CD4-positive, alpha-beta T cell (primary cell): Measurements from ENCODE around the gene TCF15. TPM values are rescaled to one million over a fixed set of nuclear protein-coding genes. Genes with fewer than 3 reads are reported as not detected.

ENCODE experiments used
- ATAC-seq: fragments of 200-7000 bp; cut with Tn5 transposase; one replicate; pipeline ENCODE4 v1.10.0; 2022; ENCODE audit warnings: mild to moderate bottlenecking; ENCODE audit not compliant: poor library complexity
- CTCF ChIA-PET: fragments of 350-600 bp; sonication (Branson Sonifier 250); formaldehyde crosslinking; loops from one replicate; lab custom pipeline; 2021; ENCODE audit warnings: antibody characterized with exemption, inconsistent platforms; lab: Charles Lee
- POLR2A ChIA-PET: fragments of 350-600 bp; sonication (Branson Sonifier 250); formaldehyde crosslinking; loops from one replicate; lab custom pipeline; 2021; ENCODE audit warnings: antibody characterized with exemption, inconsistent platforms; lab: Charles Lee
- DNase-seq, 14 experiments: peaks; one replicate each; pipeline ENCODE4 v3.0.0-alpha.2; 2013 to 2020; ENCODE audit warnings: mixed read lengths in 2 of 14
- H3K27ac ChIP-seq, 2 donors: one replicate each; pipeline versions ENCODE4 v1.5.1 to v1.7.0; 2013; ENCODE audit warnings: low read length in 2 of 2, low read depth in 1 of 2, mild to moderate bottlenecking in 1 of 2
- H3K27me3 ChIP-seq, 2 experiments: 1 replicate in 1 of 2; 2 replicates in 1 of 2; pipeline versions ENCODE4 v1.6.1 to v1.7.0; 2013; ENCODE audit warnings: low read length in 2 of 2, control low read depth in 1 of 2, mild to moderate bottlenecking in 1 of 2, moderate library complexity in 1 of 2; ENCODE audit not compliant: insufficient read depth in 2 of 2, control insufficient read depth in 1 of 2
- H3K36me3 ChIP-seq: one replicate; pipeline ENCODE4 v1.6.1; 2013; ENCODE audit warnings: low read length, control low read depth; ENCODE audit not compliant: insufficient read depth
- H3K4me1 ChIP-seq: one replicate; pipeline ENCODE4 v1.6.1; 2013; ENCODE audit warnings: low read length, control low read depth; ENCODE audit not compliant: insufficient read depth
- H3K4me3 ChIP-seq: one replicate; pipeline ENCODE4 v1.5.1; 2013; ENCODE audit warnings: mild to moderate bottlenecking, low read length, moderate library complexity
- H3K9me3 ChIP-seq, 2 experiments: 1 replicate in 1 of 2; 2 replicates in 1 of 2; pipeline versions ENCODE4 v1.6.1 to v1.7.0; 2013; ENCODE audit warnings: low read length in 2 of 2, mild to moderate bottlenecking in 2 of 2, control low read depth in 1 of 2, moderate library complexity in 1 of 2; ENCODE audit not compliant: control insufficient read depth in 1 of 2, insufficient read depth in 1 of 2
- H3K27ac Mint-ChIP-seq: one replicate; pipeline ENCODE4 v1.8.0; 2020; ENCODE audit warnings: mixed read lengths
- H3K27me3 Mint-ChIP-seq: one replicate; pipeline ENCODE4 v1.8.0; 2021; ENCODE audit warnings: mixed read lengths
- H3K36me3 Mint-ChIP-seq: one replicate; pipeline ENCODE4 v1.8.0; 2021; ENCODE audit warnings: low read depth, mixed read lengths
- H3K4me1 Mint-ChIP-seq: one replicate; pipeline ENCODE4 v1.8.0; 2021; ENCODE audit warnings: low read depth, mixed read lengths
- H3K4me3 Mint-ChIP-seq: one replicate; pipeline ENCODE4 v1.8.0; 2020; ENCODE audit warnings: mild to moderate bottlenecking, mixed read lengths
- H3K9me3 Mint-ChIP-seq: one replicate; pipeline ENCODE4 v1.8.0; 2020; ENCODE audit warnings: mixed read lengths
- intact Hi-C, 2 experiments: fragments of 100-400 bp; cut with DNase I in 1 of 2; cut with micrococcal nuclease in 1 of 2; formaldehyde crosslinking; loops; one replicate each; pipeline versions ENCODE4 v1.15.1 to v1.9.0; 2023 to 2025; cut with DNase I, micrococcal nuclease
- total RNA-seq, 174 experiments: library from RNA in 2 of 174; stranded (reverse) in 2 of 174; gene quantifications; one replicate each; pipeline ENCODE4 v1.2.3 and lab custom pipeline; 2021 to 2026
- TF ChIP-seq, protein P1 (sequence below): fragments of 200-600 bp; IDR thresholded peaks from one replicate; pipeline ENCODE4 v1.8.0; 2022; ENCODE audit warnings: antibody characterized with exemption, mild to moderate bottlenecking

Gene TCF15
- total RNA-seq, 2 experiments from 2014 or later, result not detected

DNA sequence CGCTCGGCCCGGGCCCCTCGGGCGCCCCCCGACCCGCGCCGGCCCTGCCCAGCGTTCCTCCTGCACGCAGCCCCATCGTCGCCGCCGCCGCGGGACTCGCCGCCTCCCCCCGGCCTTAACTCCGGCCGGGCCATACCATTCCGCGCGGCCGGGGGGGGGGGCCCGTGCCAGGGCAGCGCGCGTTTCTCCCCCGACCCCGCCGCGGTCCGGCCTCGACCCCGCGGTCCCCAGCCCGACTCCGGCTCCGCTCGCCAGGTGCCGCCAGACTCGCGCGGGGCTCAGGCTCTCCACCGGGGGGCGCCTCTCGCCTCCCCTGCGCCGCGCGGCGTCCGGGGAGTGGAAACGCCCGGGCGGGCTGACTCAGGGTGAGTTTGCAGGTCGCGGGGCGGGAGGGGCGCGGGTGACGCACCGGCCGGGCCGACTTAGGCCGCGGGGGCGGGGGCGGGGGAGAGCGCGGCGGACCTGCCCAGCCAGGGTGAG lies 43.0 kb upstream of the TCF15 start, which contains the start of gene SRXN1:
SRXN1 (minus strand) TSS at position 91 of the 480 bp plus-strand sequence; CDS start at position 76, 15 bp downstream.
- DNase-seq (peak; percentile 53 to 89 (median 71)), ATAC-seq (peak; percentile 87)
- TF ChIP-seq, protein P1, sequence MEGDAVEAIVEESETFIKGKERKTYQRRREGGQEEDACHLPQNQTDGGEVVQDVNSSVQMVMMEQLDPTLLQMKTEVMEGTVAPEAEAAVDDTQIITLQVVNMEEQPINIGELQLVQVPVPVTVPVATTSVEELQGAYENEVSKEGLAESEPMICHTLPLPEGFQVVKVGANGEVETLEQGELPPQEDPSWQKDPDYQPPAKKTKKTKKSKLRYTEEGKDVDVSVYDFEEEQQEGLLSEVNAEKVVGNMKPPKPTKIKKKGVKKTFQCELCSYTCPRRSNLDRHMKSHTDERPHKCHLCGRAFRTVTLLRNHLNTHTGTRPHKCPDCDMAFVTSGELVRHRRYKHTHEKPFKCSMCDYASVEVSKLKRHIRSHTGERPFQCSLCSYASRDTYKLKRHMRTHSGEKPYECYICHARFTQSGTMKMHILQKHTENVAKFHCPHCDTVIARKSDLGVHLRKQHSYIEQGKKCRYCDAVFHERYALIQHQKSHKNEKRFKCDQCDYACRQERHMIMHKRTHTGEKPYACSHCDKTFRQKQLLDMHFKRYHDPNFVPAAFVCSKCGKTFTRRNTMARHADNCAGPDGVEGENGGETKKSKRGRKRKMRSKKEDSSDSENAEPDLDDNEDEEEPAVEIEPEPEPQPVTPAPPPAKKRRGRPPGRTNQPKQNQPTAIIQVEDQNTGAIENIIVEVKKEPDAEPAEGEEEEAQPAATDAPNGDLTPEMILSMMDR, result peak; percentile 40
- CTCF ChIA-PET, result interaction anchor here (1.0 to 3.1 kb wide), 4 partner anchors 8 to 23 kb away, joined by 3 to 10 read pairs (median 4); no protein-coding TSS in a partner anchor
- Histone ChIP-seq H3K36me3 (peaks cover 6% of the 10 kb centered on the region), H3K4me3 (peak within 1 kb of the TSS; percentile 62), H3K4me1 (peaks cover 23% of the 10 kb centered on the region), H3K9me3 (peaks cover 0 to 3% of the 10 kb centered on the region in 2 experiments), H3K27ac (peak within 1 kb of the TSS in 1 of 2 donors; percentile 4), H3K27me3 (peaks cover 0 to 7% of the 10 kb centered on the region in 2 experiments)
- intact Hi-C loops, result loop anchor here in 1 of 2 experiments (5.0 kb wide), 1 partner anchor 179 kb away; the partner anchor contains the start of gene FAM110A
- Mint-ChIP-seq H3K4me3 (peak within 1 kb of the TSS; percentile 86), H3K9me3 (no peaks in the 10 kb centered on the region), H3K27ac (peak within 1 kb of the TSS; percentile 4), H3K27me3 (peaks cover 22% of the 10 kb centered on the region), H3K36me3 (peaks cover 8% of the 10 kb centered on the region), H3K4me1 (peaks cover 34% of the 10 kb centered on the region)
- POLR2A ChIA-PET, result no interaction called here

DNA sequence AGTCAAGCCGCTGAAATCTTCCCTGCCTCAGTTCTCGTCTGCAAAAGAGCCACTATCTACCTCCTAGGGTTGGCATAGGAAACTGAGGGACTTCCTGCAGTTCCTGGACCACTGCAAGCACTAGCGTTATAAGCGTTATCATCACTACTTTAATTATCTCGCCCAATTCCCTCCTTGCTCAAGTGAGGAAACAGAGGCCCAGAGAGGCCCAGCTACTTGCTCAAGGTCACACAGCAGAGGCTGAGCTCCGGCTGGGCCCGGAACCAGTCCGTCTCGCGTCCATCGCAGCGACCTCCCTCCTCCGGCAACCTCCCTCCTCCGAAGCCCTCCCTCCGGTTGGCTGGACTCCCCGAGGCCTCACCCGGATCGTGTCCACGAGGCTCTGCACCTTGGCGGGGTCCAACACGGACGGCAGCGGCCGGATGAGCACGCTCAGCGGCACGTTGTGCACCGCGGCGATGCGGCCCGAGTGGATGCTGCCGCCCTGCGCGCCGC lies 42.6 kb upstream of the TCF15 start:
- Mint-ChIP-seq H3K27ac (peak overlapping the region; percentile 4), H3K4me1 (peaks cover 34% of the 10 kb centered on the region), H3K36me3 (peaks cover 12% of the 10 kb centered on the region), H3K27me3 (peaks cover 18% of the 10 kb centered on the region), H3K4me3 (peak overlapping the region; percentile 84), H3K9me3 (no peaks in the 10 kb centered on the region)
- Histone ChIP-seq H3K27ac (peak overlapping the region in 1 of 2 donors; percentile 4), H3K27me3 (peaks cover 0 to 4% of the 10 kb centered on the region in 2 experiments), H3K9me3 (peaks cover 0 to 3% of the 10 kb centered on the region in 2 experiments), H3K4me3 (peak overlapping the region; percentile 59), H3K36me3 (peaks cover 11% of the 10 kb centered on the region), H3K4me1 (peaks cover 23% of the 10 kb centered on the region)
- intact Hi-C loops, result loop anchor here in 1 of 2 experiments (5.0 kb wide), 1 partner anchor 180 kb away; the partner anchor contains the start of gene FAM110A
- ChIA-PET POLR2A (no interaction called here), CTCF (interaction anchor here (1.0 to 1.5 kb wide), 3 partner anchors 9 to 22 kb away, joined by 3 to 5 read pairs (median 3); no protein-coding TSS in a partner anchor)
- DNase-seq (peak in 1 of 14 experiments; percentile 8), ATAC-seq (peak; percentile 4)
- TF ChIP-seq, protein P1, result no peak

DNA sequence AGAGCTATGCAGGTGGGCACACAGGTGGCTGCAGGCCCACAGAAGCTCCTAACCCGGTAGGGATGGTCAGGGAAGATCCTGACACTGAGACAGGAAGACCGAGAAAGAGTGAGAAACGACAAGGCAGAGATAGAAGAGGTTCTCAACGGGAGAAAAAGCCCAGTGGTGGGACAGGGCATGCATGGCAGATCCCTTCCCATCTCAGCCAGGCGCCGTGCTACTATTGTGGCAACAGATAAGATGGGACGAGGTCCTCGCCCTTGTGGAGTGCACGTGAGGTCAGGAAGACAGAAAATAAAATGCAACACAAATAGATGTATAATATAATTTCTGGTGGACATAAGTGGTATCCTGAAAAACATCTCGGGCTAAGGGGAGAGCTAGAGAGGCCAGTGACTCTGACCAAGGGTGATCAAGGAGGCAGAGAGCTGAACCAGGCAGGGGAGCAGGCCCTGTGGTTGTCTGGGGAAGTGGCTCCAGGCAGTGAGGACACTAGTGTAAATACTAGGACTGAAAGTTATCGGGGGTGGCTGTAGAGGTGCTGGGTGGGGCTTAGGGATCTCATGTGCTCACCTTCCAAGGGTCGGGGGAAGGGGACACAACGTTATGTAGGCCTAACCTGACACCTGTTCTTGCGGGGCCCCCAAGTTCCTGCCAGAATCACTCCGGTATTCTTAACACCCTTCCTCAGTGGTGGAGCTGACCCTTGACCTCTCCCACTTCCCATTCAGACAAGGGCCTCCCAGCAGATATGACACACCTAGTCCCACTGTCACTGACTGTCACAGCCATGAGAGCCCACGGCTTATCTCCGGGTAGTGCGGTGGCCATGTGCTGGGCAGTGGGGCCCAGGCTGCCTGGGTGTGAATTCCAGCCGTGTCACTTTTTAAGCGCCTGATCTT lies 41.9 kb upstream of the TCF15 start:
- H3K27ac ChIP-seq, result peak overlapping the region in 1 of 2 donors; percentile 4
- ATAC-seq, result no peak
- DNase-seq, result peak in 3 of 14 experiments; percentile 8 to 45 (median 17)
- Mint-ChIP-seq H3K4me3 (peak overlapping the region; percentile 84), H3K36me3 (peaks cover 12% of the 10 kb centered on the region), H3K4me1 (peaks cover 34% of the 10 kb centered on the region), H3K27me3 (peaks cover 18% of the 10 kb centered on the region), H3K9me3 (no peaks in the 10 kb centered on the region), H3K27ac (peak overlapping the region; percentile 4)
- peaks cover 0 to 3% of the 10 kb centered on the region in 2 experiments for H3K9me3 ChIP-seq
- intact Hi-C loops, result loop anchor here in 1 of 2 experiments (5.0 kb wide), 1 partner anchor 180 kb away; the partner anchor contains the start of gene FAM110A
- H3K4me3 ChIP-seq, result peak overlapping the region; percentile 59
- POLR2A ChIA-PET, result interaction anchor here (0.6 kb wide), 1 partner anchor 280 kb away, joined by 3 read pairs; no protein-coding TSS in a partner anchor
- peaks cover 23% of the 10 kb centered on the region for H3K4me1 ChIP-seq
- peaks cover 0 to under 1% of the 10 kb centered on the region in 2 experiments for H3K27me3 ChIP-seq
- TF ChIP-seq, protein P1, result no peak
- CTCF ChIA-PET, result interaction anchor here (1.0 to 1.5 kb wide), 3 partner anchors 8 to 21 kb away, joined by 3 to 5 read pairs (median 3); no protein-coding TSS in a partner anchor
- H3K36me3 ChIP-seq, result peaks cover 13% of the 10 kb centered on the region
